ENCODE measurements around the gene SFXN5.

- TF ChIP-seq, protein P1, sequence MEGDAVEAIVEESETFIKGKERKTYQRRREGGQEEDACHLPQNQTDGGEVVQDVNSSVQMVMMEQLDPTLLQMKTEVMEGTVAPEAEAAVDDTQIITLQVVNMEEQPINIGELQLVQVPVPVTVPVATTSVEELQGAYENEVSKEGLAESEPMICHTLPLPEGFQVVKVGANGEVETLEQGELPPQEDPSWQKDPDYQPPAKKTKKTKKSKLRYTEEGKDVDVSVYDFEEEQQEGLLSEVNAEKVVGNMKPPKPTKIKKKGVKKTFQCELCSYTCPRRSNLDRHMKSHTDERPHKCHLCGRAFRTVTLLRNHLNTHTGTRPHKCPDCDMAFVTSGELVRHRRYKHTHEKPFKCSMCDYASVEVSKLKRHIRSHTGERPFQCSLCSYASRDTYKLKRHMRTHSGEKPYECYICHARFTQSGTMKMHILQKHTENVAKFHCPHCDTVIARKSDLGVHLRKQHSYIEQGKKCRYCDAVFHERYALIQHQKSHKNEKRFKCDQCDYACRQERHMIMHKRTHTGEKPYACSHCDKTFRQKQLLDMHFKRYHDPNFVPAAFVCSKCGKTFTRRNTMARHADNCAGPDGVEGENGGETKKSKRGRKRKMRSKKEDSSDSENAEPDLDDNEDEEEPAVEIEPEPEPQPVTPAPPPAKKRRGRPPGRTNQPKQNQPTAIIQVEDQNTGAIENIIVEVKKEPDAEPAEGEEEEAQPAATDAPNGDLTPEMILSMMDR (conservative IDR thresholded peaks at IDR 0.05; ENCODE audit: low read depth, low read length), result no peak
- TF ChIP-seq EZH2 (IDR thresholded peaks at IDR 0.05; ENCODE audit: low read length, unreplicated experiment), result no peak
- no peak for TF ChIP-seq EZH2phosphoT487 (IDR thresholded peaks at IDR 0.05; ENCODE audit: borderline replicate concordance, low read length)
Observed at GRCh38 chr2:72995430-72996116, 75.9 kb downstream of the SFXN5 start.
